B cell (primary cell): ENCODE measurements around the gene PDE11A. TPM values are rescaled to one million over a fixed set of nuclear protein-coding genes. Genes with fewer than 3 reads are reported as not detected.

Experiments used
- ATAC-seq: fragments of 200-7000 bp; cut with Tn5 transposase; one replicate; pipeline ENCODE4 v1.10.0; 2021; ENCODE audit warnings: low read depth, mild to moderate bottlenecking, moderate number of reproducible peaks, moderate library complexity
- CTCF ChIA-PET: fragments of 350-600 bp; sonication (Branson Sonifier 250); formaldehyde crosslinking; loops from one replicate; lab custom pipeline; 2021; ENCODE audit warnings: antibody characterized with exemption, inconsistent platforms; lab: Charles Lee
- POLR2A ChIA-PET: fragments of 350-600 bp; sonication (Branson Sonifier 250); formaldehyde crosslinking; loops from one replicate; lab custom pipeline; 2021; ENCODE audit warnings: antibody characterized with exemption; lab: Charles Lee
- DNase-seq: peaks from one replicate; pipeline ENCODE4 v3.0.0; 2013
- H2AFZ ChIP-seq: 2 replicates; pipeline ENCODE4 v1.6.1; 2012; ENCODE audit warnings: mild to moderate bottlenecking, low read depth, low read length; ENCODE audit not compliant: insufficient read depth, poor library complexity, severe bottlenecking
- H3K27ac ChIP-seq, 2 donors: 1 replicate in 1 of 2; 2 replicates in 1 of 2; pipeline ENCODE4 v1.5.1; 2012 to 2013; ENCODE audit warnings: low read length in 2 of 2, mild to moderate bottlenecking in 2 of 2, moderate library complexity in 1 of 2
- H3K27me3 ChIP-seq, 4 experiments: fragments of 200-600 bp in 1 of 4; sonication (generic) in 1 of 4; replicated peaks in 1 of 4; 1 replicate in 2 of 4; 2 replicates in 2 of 4; pipeline versions ENCODE4 v1.6.1 to v1.7.0; 2013 to 2016; ENCODE audit warnings: low read length in 3 of 4, mild to moderate bottlenecking in 2 of 4, mixed read lengths in 1 of 4, moderate library complexity in 1 of 4; ENCODE audit not compliant: insufficient read depth in 4 of 4, control insufficient read depth in 3 of 4; ENCODE audit errors: control extremely low read depth in 1 of 4
- H3K36me3 ChIP-seq, 2 experiments: replicated peaks in 1 of 2; 1 replicate in 1 of 2; 2 replicates in 1 of 2; pipeline versions ENCODE4 v1.6.1 to v1.7.1; 2013; ENCODE audit warnings: low read length in 1 of 2; ENCODE audit not compliant: insufficient read depth in 2 of 2, control insufficient read depth in 1 of 2; ENCODE audit errors: control extremely low read depth in 1 of 2, extremely low read depth in 1 of 2
- H3K4me1 ChIP-seq, 2 donors: fragments of 200-600 bp in 1 of 2; sonication (generic) in 1 of 2; 1 replicate in 1 of 2; 2 replicates in 1 of 2; pipeline versions ENCODE4 v1.5.1 to v1.6.1; 2013 to 2017; ENCODE audit warnings: low read length in 2 of 2; ENCODE audit not compliant: control insufficient read depth in 2 of 2, insufficient read depth in 2 of 2
- H3K4me2 ChIP-seq: replicated peaks from 2 replicates; pipeline ENCODE3; 2012; ENCODE audit warnings: mild to moderate bottlenecking, low read depth, low read length; ENCODE audit not compliant: poor library complexity, severe bottlenecking
- H3K4me3 ChIP-seq, 5 experiments: fragments of 200-600 bp in 1 of 5; sonication (generic) in 1 of 5; 1 replicate in 3 of 5; 2 replicates in 2 of 5; pipeline versions ENCODE4 v1.5.1 to v1.7.0; 2011 to 2016; ENCODE audit warnings: low read length in 4 of 5, mild to moderate bottlenecking in 4 of 5, low read depth in 2 of 5, control low read depth in 1 of 5, moderate library complexity in 1 of 5; ENCODE audit not compliant: insufficient read depth in 1 of 5; ENCODE audit errors: control extremely low read depth in 1 of 5, extremely low read depth in 1 of 5
- H3K79me2 ChIP-seq: fragments of 200-600 bp; sonication (generic); one replicate; pipeline ENCODE4 v1.6.0; 2016; ENCODE audit warnings: low read length; ENCODE audit not compliant: control insufficient read depth, insufficient read depth
- H3K9ac ChIP-seq: fragments of 200-600 bp; sonication (generic); 2 replicates; pipeline ENCODE4 v1.6.1; 2017; ENCODE audit warnings: mild to moderate bottlenecking, low read length, moderate library complexity
- H3K9me3 ChIP-seq, 3 donors: one replicate each; pipeline versions ENCODE4 v1.6.1 to v1.7.1; 2013; ENCODE audit warnings: low read length in 2 of 3; ENCODE audit not compliant: control insufficient read depth in 2 of 3, insufficient read depth in 1 of 3; ENCODE audit errors: control extremely low read depth in 1 of 3
- H4K20me1 ChIP-seq: 2 replicates; pipeline ENCODE4 v1.6.0; 2012; ENCODE audit warnings: mild to moderate bottlenecking, low read length; ENCODE audit not compliant: insufficient read depth, control insufficient read depth, poor library complexity, severe bottlenecking
- H3K27ac Mint-ChIP-seq: one replicate; pipeline ENCODE4 v1.8.0; 2021; ENCODE audit warnings: mixed read lengths
- H3K27me3 Mint-ChIP-seq: one replicate; pipeline ENCODE4 v1.8.0; 2021; ENCODE audit warnings: mixed read lengths
- H3K4me1 Mint-ChIP-seq: one replicate; pipeline ENCODE4 v1.8.0; 2021; ENCODE audit warnings: mixed read lengths
- H3K4me3 Mint-ChIP-seq: one replicate; pipeline ENCODE4 v1.8.0; 2021; ENCODE audit warnings: mixed read lengths
- H3K9me3 Mint-ChIP-seq: one replicate; pipeline ENCODE4 v1.8.0; 2022; ENCODE audit warnings: mixed read lengths; ENCODE audit not compliant: insufficient read depth
- EZH2 ChIP-seq: IDR thresholded peaks from 2 replicates; pipeline ENCODE4 v1.6.1; 2012; ENCODE audit warnings: borderline replicate concordance, low read depth, mild to moderate bottlenecking, moderate library complexity, low read length; ENCODE audit not compliant: insufficient read depth, poor library complexity, severe bottlenecking
- WGBS: methylation state at CpG from one replicate; pipeline ENCODE4 v1.1.5; 2013; ENCODE audit warnings: missing lambda C conversion rate; ENCODE audit not compliant: insufficient coverage; 5-methylcytosine and 5-hydroxymethylcytosine counted together
- intact Hi-C: fragments of 100-400 bp; cut with micrococcal nuclease; formaldehyde crosslinking; loops from one replicate; pipeline ENCODE4 v1.10.0; 2022
- polyA plus RNA-seq: library from polyadenylated mRNA; depleted of rRNA; stranded (reverse); fragments of >200 nt; gene quantifications from 2 replicates; pipeline ENCODE4 v1.2.3, GENCODE V29; 2012
- total RNA-seq, 2 donors: library from RNA; stranded (reverse); fragments of 120-200 nt in 1 of 2; gene quantifications; 1 replicate in 1 of 2; 2 replicates in 1 of 2; pipeline versions ENCODE4 v1.2.3 to v1.2.4, GENCODE V29; 2013 to 2022
- TF ChIP-seq, protein P1 (sequence below): fragments of 200-600 bp; IDR thresholded peaks from one replicate; pipeline ENCODE4 v1.8.0; 2022; ENCODE audit warnings: antibody characterized with exemption, mild to moderate bottlenecking

PDE11A gene
- total and polyA plus RNA-seq, 2 donors (not counting 1 experiment from before 2014, with no cell fraction given): 0.25 TPM; not detected in 1

DNA sequence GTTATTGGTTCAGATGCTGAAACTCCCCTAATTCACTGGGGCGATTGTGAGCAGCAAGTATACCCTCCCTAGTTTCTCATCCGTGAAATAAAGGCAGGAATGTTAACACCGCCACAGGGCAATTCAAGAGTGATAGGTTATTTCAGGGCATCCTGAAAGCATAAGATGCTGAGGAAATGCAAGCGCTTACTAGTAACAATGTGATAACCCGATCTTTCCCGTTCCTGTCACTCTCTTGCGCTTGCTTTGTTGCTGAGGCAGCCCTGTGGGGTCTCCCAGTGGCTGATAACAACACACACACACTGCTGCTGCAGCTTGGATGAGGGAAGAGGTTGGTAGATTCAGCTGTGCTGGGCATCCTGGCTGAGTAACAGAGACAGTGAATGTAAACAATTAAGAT, 420.7 kb downstream of the PDE11A start:
- intact Hi-C loops: no loop called here
- Mint-ChIP-seq H3K4me3 (no peak overlapping the region), H3K4me1 (no peaks in the 10 kb centered on the region), H3K27me3 (peaks cover 31% of the 10 kb centered on the region), H3K27ac (no peak overlapping the region), H3K9me3 (no peaks in the 10 kb centered on the region)
- Histone ChIP-seq H3K27ac (no peak overlapping the region), H3K4me3 (no peak overlapping the region), H3K36me3 (no peaks in the 10 kb centered on the region), H3K27me3 (no peaks in the 10 kb centered on the region), H3K9ac (no peak overlapping the region), H3K79me2 (no peaks in the 10 kb centered on the region), H3K4me2 (no peak overlapping the region), H3K9me3 (no peaks in the 10 kb centered on the region), H2AFZ (no peak overlapping the region), H4K20me1 (no peaks in the 10 kb centered on the region), H3K4me1 (no peaks in the 10 kb centered on the region)
- ChIA-PET CTCF (no interaction called here), POLR2A (no interaction called here)
- WGBS: 83% methylated on average over 5 of the region's 7 CpGs
- no peak for ATAC-seq
- no peak for DNase-seq
- TF ChIP-seq, protein P1, sequence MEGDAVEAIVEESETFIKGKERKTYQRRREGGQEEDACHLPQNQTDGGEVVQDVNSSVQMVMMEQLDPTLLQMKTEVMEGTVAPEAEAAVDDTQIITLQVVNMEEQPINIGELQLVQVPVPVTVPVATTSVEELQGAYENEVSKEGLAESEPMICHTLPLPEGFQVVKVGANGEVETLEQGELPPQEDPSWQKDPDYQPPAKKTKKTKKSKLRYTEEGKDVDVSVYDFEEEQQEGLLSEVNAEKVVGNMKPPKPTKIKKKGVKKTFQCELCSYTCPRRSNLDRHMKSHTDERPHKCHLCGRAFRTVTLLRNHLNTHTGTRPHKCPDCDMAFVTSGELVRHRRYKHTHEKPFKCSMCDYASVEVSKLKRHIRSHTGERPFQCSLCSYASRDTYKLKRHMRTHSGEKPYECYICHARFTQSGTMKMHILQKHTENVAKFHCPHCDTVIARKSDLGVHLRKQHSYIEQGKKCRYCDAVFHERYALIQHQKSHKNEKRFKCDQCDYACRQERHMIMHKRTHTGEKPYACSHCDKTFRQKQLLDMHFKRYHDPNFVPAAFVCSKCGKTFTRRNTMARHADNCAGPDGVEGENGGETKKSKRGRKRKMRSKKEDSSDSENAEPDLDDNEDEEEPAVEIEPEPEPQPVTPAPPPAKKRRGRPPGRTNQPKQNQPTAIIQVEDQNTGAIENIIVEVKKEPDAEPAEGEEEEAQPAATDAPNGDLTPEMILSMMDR: no peak
- no peak for TF ChIP-seq EZH2

DNA sequence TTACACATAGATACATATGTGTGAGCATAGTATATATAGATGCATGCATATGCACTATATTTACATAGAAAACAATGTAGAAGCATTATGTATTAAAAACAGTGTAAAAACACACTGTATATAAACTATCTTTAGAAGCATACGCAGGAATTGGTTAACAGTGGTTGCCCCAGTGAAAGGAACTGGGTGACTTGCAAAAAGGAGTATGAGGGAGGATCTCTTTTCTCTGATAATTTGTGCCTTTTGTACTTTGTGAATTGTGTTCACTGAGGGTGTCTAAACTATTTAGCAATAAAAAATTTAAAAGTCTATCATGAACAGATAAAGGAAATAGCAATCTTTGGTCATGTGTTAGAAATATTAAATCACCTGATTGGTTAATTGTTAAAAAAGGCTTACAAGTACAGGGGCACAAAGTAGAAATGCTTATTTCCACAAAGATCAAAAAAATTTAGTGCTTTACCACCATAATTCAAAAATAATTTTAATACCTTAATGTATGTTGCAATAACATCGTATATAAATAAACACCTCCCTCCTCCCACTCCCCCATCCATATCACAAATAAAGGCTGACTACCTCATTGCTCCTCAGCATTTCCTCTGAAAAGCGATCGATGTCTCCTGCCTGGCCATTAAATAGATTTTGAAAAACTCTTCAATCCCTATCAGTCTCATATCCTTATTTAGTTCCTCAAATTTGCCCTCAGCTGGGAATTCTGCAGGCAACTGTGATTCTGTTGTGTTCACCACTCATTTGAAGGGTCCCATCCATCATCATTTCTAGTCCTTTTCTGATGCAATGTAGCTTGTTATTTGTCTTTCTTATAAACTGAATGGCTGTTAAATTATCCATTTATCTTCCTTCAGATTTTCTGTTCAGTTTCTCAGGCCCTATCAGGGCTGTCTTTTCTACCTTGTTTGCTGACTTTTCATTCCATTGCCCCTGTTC, 422.7 kb downstream of the PDE11A start:
- Mint-ChIP-seq H3K4me3 (no peak overlapping the region), H3K27me3 (peaks cover 28% of the 10 kb centered on the region), H3K4me1 (no peaks in the 10 kb centered on the region), H3K9me3 (no peaks in the 10 kb centered on the region), H3K27ac (no peak overlapping the region)
- H3K4me1 ChIP-seq: no peaks in the 10 kb centered on the region
- H3K9me3 ChIP-seq: no peaks in the 10 kb centered on the region
- ChIA-PET POLR2A (no interaction called here), CTCF (no interaction called here)
- no peak overlapping the region for H3K27ac ChIP-seq
- no peak overlapping the region for H2AFZ ChIP-seq
- H3K4me3 ChIP-seq: no peak overlapping the region
- ATAC-seq: no peak
- TF ChIP-seq EZH2: no peak
- TF ChIP-seq, protein P1: no peak
- no peak for DNase-seq
- no peaks in the 10 kb centered on the region for H3K27me3 ChIP-seq
- 100% methylated on average over 3 of the region's 4 CpGs for WGBS
- intact Hi-C loops: no loop called here
- H3K79me2 ChIP-seq: no peaks in the 10 kb centered on the region
- H3K9ac ChIP-seq: no peak overlapping the region
- no peak overlapping the region for H3K4me2 ChIP-seq
- no peaks in the 10 kb centered on the region for H3K36me3 ChIP-seq
- no peaks in the 10 kb centered on the region for H4K20me1 ChIP-seq
